ENCODE results near the gene ASB13.
"Not testable (repeated sequence)": the region's sequence is repeated elsewhere in the genome, so short reads cannot be mapped to it uniquely, and the experiment has no call there.

ASB13 gene

DNA sequence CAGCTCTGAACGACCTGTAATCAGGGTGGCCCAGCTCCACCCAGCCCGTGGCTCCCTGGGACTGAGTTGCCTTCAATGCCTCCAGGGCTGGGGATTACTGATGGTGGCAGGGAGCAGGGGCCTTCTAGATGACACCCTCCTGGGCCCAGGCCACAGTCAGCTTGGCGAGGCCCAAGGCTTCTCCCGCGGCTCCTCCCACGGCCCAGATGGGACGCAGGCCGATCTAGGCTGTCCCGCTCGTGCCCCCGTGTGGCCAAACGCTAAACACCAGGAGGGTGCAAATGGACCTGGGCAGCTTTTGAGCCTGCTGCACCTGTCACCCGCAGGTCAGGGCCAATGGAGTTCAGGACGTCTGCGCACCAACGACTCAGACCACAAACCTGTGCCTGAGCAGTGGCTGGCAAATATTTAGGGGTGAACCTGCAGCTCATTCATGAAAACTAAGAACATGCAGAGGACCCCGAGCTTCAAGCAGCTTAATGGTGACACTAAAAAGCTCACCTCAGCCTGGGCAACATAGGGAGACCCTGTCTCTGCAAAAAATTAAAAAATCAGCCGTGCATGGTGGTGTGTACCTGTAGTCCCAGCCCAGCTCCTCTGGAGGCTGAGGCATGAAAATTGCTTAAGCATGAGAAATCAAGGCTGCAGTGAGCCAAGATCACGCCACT is 43.2 kb downstream of the ASB13 start:
- peak; percentile 72 to 86 (median 74) for DNase-seq (ENCODE audit: low read depth in 3 of 3)

DNA sequence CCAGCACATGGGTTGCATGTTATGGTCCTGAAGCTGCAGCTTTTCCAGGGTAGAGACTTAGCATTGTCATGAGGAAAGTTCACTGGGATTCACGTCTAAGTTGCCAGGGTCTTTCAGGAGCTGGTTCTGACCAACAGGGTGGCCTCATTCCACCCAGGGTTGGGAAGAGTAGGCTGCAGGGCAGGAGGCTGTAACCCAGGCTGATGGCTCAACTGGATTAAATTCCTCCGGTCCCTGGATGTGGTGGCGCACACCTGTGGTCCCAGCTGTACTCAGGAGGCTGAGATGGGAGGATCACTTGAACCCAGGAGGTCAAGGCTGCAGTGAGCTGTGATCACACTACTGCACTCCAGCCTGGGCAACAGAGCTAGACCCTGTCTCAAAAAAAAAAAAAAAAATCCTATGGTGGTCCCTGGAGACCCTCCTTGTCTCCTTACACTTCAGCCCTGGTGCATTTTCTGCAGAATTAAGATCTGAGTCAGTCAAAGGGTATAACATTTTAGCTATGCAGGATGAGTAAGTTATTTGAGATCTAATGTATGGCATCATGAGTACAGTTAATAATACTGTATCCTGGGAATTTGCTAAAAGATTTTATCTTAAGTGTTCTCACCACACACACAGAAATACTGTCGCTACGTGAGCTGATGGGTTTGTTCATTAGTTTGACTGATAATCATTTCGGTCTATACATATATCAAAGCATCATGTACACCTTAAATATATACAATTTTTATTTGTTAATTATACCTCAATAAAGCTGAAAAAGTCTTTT is 44.0 kb downstream of the ASB13 start:
- no peak for DNase-seq (ENCODE audit: low read depth in 3 of 3)

DNA sequence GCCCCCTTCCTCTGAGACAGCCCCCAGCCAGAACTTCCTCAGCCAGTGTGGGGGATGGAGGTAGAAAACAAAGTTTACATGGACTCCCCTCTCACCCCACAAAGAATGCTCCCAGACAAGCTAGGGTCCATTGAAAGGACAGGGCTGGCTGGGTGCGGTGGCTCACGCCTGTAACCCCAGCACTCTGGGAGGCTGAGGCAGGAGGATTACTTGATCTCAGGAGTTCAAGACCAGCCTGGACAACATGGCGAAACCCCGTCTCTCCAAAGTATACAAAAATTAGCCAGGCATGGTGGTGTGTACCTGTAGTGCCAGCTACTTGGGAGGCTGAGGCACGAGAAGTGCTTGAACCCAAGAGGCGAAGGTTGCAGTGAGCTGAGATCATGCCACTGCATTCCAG is 45.0 kb downstream of the ASB13 start:
- DNase-seq (ENCODE audit: low read depth in 3 of 3): not testable (repeated sequence)

DNA sequence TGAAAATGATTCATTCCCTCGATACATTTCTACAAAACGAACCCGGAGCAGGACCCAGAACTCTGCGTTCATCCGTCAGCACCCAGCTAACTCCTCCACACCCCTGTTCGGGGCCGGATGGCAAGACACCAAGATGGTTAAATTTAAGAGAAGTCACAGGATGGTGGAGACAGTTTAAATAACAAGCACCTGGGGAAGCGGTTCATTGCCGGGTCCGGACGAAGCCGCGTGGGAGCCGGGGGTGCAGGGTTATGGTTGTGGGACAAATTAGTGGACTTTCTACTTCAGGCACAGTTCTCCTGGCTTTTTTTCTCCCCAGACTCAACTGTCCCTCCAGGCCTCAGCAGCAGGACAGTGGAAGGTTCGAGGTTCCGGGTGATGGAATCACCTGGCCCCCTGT is 45.4 kb downstream of the ASB13 start:
- DNase-seq (ENCODE audit: low read depth in 3 of 3): no peak

DNA sequence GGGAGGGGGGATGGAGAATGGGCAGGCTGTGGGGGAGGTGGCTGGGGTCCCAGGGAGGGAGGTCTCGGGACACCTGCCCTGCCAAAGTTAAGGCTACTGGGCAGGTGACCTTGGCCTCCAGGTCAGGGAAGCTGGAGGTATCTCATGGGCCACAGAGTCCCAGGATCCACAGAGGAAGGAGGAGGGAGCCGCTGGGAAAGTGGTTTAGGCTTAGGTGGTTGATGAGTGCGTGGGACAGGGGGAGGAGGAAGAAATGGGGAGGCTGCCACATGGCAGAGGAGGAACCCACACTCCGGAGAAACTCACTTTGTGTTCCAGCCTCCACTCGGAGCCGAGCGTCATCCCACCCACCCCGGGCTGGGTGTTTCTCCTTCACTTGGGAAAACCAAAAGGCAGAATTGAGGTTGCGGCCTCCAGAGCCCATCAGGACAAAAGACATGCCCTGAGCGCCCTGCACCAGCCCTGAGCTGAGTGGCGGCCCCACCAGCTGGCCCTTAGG is 46.1 kb downstream of the ASB13 start:
- no peak for DNase-seq (ENCODE audit: low read depth in 3 of 3)

DNA sequence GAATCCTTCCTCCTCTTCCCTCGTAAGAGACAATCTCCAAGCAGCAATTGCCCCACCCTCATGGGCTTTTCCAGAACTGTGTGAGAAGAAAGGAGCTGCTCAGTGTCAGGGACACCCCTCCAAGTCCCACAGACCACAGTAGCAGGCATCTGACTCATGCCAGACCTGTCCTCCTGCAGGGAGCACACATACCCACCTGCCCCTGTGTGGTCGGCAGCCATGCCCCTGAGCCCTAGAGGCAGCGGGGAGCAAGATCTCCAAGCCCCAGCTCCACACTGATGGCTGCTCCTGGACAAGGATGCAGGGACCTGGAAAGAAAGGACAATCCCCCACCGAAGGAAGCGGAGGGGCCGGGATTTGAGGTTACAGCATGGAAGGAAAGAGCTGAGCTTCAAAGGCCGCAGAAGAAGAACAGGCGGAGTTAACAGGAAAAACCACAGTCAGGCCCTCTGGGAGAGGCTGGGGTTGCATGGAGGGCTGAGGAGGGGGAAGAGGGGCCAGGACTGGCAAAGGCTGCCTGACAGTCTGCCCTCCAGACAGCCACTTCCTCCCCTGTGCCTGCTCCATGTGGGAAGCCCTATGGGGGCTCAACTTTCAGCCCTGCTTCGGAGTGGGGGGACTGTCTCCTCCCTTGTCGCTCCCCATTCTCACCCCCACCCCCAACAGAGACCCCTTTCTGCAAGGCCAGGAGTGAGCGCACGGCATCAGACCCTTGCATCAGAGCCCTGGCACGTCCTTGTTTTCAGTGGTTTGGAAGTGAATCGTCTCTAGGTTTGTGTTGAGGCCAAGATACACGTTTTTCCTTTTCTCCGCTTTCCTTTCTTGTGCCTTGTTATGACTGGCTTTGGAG is 46.8 kb downstream of the ASB13 start:
- DNase-seq (ENCODE audit: low read depth in 3 of 3): no peak

DNA sequence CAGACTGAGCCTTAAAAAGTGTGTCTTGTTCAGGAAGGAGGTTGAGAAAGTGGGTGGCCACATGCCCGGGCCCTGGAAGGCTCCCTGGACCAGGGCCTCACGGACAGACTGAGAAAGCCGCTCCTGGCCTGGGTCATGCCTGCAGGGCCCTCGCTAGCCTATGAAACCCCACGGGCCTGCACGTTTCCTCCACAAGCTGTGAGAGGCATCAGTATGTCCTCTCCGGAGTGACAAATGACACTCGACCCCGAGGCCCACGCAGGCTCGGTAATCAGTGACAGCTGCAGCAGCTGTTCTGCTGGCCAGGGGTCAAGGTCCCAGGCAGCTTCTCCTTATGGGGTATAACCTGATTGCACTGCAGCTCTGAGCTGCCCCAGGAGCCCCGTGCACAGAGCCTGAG is 47.6 kb downstream of the ASB13 start:
- no peak for DNase-seq (ENCODE audit: low read depth in 3 of 3)

DNA sequence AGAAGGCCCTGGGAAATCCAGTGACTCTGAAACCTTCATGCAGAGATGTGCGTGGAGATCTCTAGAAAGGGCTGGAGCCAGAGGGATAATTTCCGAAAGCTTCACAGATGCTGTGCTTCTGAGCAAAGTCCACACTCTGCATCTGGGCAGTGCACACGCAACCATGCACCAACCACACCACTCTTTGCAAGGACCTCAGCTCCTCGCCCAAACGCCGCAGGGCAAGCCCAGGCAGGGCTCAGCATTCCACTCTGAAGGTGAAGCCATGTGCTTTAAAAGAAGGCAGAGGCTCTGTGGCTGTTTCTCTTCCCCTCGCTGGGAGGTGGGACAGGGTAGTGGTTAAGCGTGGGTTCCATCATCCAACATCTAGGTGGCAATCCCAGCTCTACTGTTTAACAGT is 48.4 kb downstream of the ASB13 start:
- no peak for DNase-seq (ENCODE audit: low read depth in 3 of 3)

DNA sequence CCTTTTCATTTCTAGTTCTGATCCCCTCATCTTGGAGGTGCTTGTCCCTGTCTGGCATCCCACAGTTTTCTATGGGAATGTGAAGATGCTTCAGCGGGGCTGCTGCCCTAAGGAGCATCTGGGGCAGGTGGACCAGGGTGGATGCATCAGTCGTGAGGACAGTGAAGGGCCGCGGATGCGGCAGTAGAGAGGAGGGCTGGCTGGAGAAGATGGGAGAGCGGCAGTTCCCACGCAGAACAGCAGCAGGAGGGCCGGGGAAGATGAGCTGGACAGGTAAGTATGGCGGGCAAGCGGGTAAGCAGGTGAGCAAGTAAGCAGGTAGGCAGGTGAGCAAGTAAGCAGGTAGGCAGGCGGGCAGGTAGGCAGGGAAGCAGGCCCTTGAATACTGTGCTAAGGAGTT is 48.9 kb downstream of the ASB13 start:
- DNase-seq (ENCODE audit: low read depth in 3 of 3): no peak

DNA sequence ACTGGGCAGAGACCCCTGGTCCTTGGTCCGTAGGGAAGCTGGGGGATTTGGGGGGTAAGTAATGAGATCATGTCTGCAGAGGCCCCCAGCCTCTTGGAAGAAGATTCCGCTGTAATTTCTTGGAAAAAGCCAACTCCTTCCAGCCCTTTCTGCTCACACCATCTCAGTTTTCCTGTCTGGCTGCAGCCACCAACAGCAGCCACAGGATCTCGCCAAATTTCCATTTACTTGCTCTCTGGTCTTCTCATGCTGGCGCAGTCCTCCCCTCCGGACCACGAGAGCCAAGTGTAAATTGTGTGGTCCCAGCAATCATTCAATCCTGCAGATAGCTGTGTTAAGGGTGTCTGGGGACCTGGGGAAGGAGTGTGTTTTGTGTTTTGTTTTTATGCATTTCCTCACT is 49.6 kb downstream of the ASB13 start:
- no peak for DNase-seq (ENCODE audit: low read depth in 3 of 3)

DNA sequence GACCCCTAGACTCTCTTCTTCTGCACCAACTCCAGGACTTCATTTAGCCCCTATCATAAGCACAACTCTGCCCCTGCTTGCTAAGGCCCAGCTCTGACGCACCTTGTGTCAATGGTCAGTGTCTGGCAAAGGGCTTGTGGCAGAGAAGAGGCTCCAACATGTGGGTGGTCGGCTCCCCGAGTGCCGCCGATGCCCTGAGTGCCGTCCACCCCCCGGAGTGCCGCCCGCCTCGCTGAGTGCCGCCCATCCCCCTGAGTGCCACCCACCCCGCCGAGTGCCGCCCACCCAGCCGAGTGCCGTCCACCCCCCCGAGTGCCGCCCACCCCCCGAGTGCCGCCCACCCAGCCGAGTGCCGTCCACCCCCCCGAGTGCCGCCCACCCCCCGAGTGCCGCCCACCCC is 50.3 kb downstream of the ASB13 start:
- DNase-seq (ENCODE audit: low read depth in 3 of 3): no peak

DNA sequence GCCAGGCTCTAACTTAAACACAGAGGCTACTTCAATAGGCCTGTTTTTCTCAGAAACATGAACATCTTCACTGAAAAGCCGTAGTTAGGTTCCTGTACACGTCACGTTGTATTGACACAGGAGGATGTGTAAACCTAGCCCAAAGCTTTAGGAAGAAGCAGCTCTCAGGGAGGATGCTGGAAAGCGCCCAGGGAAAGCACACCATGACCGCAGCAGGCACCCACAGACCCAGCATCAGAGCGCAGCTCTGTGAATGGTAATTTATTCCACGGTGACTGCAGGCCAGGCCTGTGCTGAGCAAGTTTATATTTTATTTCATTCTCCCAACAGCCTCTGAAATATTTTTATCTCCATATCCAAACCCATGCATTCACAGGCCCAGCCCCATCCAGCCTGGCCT is 51.1 kb downstream of the ASB13 start:
- no peak for DNase-seq (ENCODE audit: low read depth in 3 of 3)

DNA sequence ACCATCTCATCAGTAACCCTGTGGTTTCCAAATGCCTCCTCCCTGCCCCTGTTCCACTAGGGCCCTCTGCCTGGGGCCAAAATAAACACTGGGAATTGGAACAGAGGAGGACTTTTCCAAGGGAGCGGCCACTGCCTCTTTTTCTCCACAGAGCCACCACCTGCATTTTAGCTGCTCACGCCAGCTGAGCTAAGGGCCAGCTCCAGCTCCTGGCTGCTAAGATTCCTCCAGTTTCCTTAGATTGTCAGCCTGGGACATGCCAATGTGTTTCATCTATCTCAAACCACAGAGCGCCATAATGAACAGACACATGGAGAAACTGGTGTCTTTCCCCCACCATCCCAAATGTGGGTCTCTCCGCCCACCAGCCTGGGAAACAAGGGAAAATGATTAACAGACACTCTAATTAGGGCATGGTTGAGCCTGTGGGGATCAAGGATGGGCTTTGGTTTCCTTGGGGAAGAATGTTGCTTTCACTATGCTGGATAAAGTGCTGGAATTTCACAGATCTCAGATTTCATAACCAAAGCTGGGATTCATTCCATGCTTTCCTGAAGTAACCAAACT is 52.2 kb downstream of the ASB13 start:
- DNase-seq (ENCODE audit: low read depth in 3 of 3): no peak

DNA sequence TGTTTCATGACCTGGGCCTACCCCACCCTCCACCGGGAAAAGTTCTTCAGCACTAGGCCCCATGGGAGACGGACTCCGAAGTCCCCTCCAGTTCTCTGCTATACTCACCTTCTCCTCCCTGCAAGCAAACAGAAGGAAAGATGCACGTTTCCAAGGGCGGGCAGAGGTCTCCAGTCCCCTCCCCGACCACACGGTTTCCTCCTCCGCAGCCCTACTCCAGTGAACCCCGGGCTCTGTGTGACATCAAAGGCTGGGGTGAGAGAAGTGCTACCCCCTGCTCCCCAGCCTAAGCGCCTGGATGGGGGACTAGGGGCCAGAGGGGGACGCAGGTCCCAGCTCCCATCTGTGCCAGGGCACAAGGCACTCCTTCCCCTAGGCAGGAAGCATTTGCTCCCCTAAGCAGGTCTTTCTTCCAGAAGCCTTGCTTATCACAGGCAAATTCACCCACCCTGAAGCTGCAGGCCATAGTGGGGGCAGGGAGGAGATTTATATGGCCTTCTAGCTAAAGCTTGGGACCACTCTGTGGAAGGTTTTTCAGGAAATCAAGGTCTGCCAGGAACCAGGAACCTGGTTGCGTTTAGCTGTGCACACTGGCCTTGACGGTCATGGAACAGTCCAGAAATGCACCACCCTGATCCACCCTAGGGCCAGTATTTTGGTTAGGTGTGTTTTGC is 52.8 kb downstream of the ASB13 start:
- no peak for DNase-seq (ENCODE audit: low read depth in 3 of 3)

DNA sequence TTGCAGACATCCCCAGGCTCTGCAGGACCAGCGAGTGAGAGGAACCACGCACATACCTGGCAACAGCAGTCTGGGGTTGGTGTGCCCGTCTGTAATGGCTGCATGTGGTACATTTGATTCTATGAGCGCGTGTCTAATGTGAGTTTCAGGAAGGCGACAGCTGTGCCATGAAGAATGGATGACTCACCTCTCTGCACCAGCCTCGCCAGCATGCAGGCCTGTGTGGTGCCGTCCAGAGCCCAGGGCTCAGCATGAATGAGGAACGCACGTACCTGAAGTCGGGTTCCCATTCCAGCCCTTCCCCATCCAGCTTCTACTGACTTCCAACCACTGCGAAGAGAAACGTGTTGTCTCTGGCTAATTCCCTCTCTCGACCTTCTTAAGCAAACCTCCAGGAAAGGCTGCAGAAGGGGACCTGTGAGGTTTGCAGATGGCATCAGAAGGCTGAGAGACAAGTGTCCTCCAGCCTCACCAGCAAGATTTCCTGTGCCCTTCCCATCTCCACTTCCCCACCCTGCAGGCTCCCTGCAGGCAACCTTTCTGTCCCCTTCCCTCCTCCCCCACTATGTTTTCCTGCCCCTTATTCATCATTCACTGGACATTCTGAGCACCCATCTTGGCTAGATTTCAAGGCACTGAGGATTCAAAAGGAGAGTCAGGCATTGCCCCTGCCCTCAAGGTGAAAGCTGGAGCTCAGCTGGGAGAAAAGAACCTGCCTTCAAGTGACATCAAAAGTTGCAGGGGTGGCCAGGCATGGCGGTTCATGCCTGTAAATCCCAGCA is 54.3 kb downstream of the ASB13 start:
- DNase-seq (ENCODE audit: low read depth in 3 of 3): no peak

DNA sequence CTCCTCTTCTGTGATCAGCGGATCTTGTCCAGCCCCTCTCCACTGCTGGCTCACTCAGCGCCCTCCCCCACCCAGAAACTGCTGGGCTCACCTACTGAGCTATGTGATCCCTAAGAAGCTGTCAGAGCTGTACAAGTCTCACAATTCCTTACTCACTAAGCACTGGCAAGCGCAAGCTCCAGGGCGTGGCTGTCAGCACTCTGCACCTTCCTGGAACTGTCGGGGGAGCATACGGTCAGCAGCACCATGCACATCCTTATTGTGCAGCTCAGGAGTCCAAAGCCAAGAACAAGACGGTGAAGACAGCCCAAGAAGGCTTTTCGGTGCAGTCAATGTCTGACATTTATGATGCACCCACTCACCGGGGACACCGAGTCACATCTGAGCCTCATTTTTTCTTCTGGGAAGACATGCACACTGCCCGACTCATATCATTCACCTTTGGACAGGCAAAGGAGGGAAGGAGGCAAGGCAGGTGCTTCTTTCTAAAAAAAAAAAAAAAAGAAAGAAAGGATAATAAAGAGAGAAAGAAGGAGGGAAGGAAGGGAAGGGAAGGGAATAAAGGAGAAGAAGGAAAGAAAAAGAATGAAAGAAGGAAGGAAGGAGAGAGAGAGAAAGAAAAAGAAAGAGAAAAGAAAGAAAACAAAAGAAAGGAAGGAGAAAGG is 56.3 kb downstream of the ASB13 start:
- DNase-seq (ENCODE audit: low read depth in 3 of 3): no peak

DNA sequence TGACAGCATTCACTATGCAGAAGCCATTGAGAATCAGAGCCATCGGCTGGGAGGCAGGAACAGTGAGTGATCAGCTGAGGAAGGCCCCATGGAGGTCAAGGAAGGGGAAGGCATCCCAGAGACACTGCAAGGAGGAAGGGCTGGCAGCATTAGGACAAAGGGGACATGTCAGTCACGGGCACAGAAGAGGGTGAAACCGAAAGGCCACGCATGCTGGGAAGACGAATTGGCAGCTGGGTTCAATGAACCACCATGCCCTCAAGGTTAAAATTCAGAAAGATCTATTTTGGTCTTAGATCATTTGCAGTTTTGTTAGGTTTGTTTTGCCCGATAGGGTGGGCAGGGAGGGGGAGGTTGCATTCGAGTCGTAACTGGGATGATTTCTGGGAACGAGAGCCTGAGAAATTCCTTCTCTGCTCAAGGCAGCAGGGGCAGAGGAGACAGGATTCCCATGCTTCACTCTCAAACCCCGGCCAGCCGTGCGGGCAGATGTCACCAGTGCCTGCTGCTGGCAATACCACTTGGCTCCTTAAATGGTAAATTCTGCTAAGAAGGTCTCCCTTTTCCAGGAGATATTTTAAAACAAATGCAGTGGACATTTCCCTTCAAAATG is 57.7 kb downstream of the ASB13 start:
- no peak for DNase-seq (ENCODE audit: low read depth in 3 of 3)

DNA sequence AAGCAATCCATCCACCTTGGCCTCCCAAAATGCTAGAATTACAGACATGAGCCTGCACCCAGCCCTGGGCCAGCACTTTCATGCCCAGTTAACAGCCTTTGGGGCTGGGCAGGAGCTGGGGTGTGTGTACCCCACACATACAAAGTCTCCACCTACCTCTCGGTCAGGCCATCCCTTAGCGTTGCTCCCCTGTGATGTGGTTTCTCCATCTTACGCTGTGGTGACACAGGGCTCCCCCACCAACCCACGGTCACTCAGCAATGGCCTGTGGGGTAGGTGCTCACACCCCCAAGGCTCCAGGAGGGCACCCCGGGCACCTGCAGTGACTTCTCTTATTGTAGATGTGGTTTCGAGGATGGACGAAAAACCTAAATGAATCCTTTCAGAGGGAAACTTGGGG is 58.8 kb downstream of the ASB13 start:
- DNase-seq (ENCODE audit: low read depth in 3 of 3): no peak

DNA sequence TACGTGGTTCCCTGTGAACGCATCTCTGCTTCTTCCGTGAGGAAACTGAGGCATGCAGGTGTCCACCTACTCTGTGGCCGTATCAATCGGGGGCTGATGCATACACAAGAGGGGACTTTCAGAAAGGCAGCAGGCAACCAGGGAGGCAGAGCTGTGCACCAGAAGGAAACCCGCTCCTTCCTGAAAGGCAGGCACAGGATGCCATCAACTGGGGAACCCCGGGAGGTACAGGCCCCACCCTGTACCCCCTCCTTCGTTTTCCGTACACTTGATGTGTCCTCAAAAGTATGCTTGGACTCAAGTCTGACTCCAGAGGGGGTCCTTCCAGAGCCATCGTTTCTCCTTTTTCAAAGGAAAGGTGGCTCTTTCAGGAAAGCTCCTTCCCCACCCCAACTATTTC is 59.5 kb downstream of the ASB13 start:
- no peak for DNase-seq (ENCODE audit: low read depth in 3 of 3)

DNA sequence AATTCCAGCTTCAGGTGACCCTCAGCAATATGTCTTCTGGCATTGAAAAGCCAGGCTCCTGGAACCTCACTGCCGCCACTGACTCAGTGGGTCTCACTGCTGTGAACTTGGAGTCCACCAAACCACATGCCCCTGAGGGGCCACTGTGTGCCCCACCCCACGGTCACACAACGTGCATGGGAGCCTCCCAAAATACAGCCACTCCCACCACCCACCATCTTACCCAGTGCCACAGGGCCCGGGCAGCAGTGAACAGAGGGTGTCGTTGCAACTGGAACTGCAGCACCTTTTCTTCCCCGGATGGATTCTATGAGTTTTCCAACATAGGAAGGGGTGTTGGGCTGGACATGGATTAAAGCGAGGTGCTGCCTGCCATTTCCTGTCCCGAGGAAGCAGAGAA is 60.1 kb downstream of the ASB13 start:
- DNase-seq (ENCODE audit: low read depth in 3 of 3): no peak

Measured in stimulated activated CD4-positive, alpha-beta T cell treated with anti-CD3 and anti-CD28 coated beads, TNF-alpha, amount 100 ng/mL, for 48 hours (primary cell).